Upper lobe of right lung (tissue), 1 donor: ENCODE data around the gene NR4A2. TPM values are rescaled to one million over a fixed set of nuclear protein-coding genes. Genes with fewer than 3 reads are reported as not detected.
A peak's percentile ranks its signal among the peaks of the same experiment; 100 is the strongest.

ENCODE experiments used
- ATAC-seq: fragments of 200-7000 bp; cut with Tn5 transposase; one replicate; pipeline ENCODE4 v1.9.1; 2020; ENCODE audit warnings: mild to moderate bottlenecking, moderate library complexity
- DNase-seq: peaks from one replicate; pipeline ENCODE4 v3.0.0-alpha.2; 2020
- H3K27ac ChIP-seq: fragments of 200-600 bp; one replicate; pipeline ENCODE4 v1.8.0; 2022
- H3K27me3 ChIP-seq: fragments of 200-600 bp; one replicate; pipeline ENCODE4 v1.8.0; 2022; ENCODE audit warnings: mild to moderate bottlenecking
- H3K36me3 ChIP-seq: fragments of 200-600 bp; one replicate; pipeline ENCODE4 v1.8.0; 2022
- H3K4me1 ChIP-seq: fragments of 200-600 bp; one replicate; pipeline ENCODE4 v1.8.0; 2022
- H3K4me3 ChIP-seq: fragments of 200-600 bp; one replicate; pipeline ENCODE4 v1.8.0; 2022; ENCODE audit warnings: mild to moderate bottlenecking
- H3K9me3 ChIP-seq: fragments of 200-600 bp; one replicate; pipeline ENCODE4 v1.8.0; 2022
- intact Hi-C: fragments of 100-400 bp; cut with DNase I; formaldehyde crosslinking; loops from one replicate; pipeline ENCODE4 v1.11.0; 2022
- total RNA-seq: library from RNA; stranded (reverse); fragmentation: NEBNext Ultra II Directional; extraction: Animal tissue kit (Norgen Biotek cat#: 25700); gene quantifications from one replicate; pipeline ENCODE4 v1.2.1, GENCODE V29; 2021
- TF ChIP-seq, protein P1 (sequence below): fragments of 200-600 bp; IDR thresholded peaks from one replicate; pipeline ENCODE4 v1.8.0; 2022; ENCODE audit warnings: antibody characterized with exemption
- donor health status: DM: no; HTN: yes; CAD: no; lungs with severe emphysema.

NR4A2 gene
- total RNA-seq, 1 donor from 2014 or later: 3.5 TPM

GRCh38 chr2:156333951-156334495 is 1.5 kb upstream of the NR4A2 start:
- DNase-seq: peak; percentile 88
- TF ChIP-seq, protein P1, sequence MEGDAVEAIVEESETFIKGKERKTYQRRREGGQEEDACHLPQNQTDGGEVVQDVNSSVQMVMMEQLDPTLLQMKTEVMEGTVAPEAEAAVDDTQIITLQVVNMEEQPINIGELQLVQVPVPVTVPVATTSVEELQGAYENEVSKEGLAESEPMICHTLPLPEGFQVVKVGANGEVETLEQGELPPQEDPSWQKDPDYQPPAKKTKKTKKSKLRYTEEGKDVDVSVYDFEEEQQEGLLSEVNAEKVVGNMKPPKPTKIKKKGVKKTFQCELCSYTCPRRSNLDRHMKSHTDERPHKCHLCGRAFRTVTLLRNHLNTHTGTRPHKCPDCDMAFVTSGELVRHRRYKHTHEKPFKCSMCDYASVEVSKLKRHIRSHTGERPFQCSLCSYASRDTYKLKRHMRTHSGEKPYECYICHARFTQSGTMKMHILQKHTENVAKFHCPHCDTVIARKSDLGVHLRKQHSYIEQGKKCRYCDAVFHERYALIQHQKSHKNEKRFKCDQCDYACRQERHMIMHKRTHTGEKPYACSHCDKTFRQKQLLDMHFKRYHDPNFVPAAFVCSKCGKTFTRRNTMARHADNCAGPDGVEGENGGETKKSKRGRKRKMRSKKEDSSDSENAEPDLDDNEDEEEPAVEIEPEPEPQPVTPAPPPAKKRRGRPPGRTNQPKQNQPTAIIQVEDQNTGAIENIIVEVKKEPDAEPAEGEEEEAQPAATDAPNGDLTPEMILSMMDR: no peak
- Histone ChIP-seq H3K9me3 (no peaks in the 10 kb centered on the region), H3K36me3 (no peaks in the 10 kb centered on the region), H3K27ac (peak overlapping the region; percentile 99), H3K4me1 (peaks cover 21% of the 10 kb centered on the region), H3K4me3 (peak overlapping the region; percentile 83), H3K27me3 (peaks cover 5% of the 10 kb centered on the region)
- peak; percentile 50 for ATAC-seq
- intact Hi-C loops: no loop called here

- TF ChIP-seq, protein P1: no peak
- intact Hi-C loops: no loop called here
- ATAC-seq: peak; percentile 38
- no peak for DNase-seq
- peaks cover 17% of the 10 kb centered on the region for H3K4me1 ChIP-seq
- no peaks in the 10 kb centered on the region for H3K9me3 ChIP-seq
- peak overlapping the region; percentile 99 for H3K27ac ChIP-seq
- H3K27me3 ChIP-seq: peaks cover 8% of the 10 kb centered on the region
- H3K4me3 ChIP-seq: peak overlapping the region; percentile 83
- no peaks in the 10 kb centered on the region for H3K36me3 ChIP-seq
These were observed 891 bp upstream of the NR4A2 start for GRCh38 chr2:156333274-156333950.

DNA sequence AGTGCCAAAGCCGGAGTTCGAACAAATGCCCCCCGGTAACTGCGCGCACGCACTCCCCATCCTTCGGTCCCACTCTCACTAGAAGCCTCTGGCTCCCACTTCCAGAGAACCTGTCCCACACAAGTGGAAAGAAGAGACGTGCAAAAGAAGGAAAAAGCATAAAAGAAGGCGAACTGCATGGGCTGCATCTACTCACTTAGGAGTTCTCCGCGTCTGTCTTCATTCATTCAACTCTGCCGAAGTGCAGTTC is 312 bp downstream of the NR4A2 start:
- DNase-seq (peak; percentile 68), ATAC-seq (no peak)
- H3K9me3 ChIP-seq: no peaks in the 10 kb centered on the region
- peaks cover 15% of the 10 kb centered on the region for H3K4me1 ChIP-seq
- TF ChIP-seq, protein P1: no peak
- peak overlapping the region; percentile 83 for H3K4me3 ChIP-seq
- H3K36me3 ChIP-seq: no peaks in the 10 kb centered on the region
- peak overlapping the region; percentile 99 for H3K27ac ChIP-seq
- H3K27me3 ChIP-seq: peaks cover 8% of the 10 kb centered on the region
- intact Hi-C loops: no loop called here

DNA sequence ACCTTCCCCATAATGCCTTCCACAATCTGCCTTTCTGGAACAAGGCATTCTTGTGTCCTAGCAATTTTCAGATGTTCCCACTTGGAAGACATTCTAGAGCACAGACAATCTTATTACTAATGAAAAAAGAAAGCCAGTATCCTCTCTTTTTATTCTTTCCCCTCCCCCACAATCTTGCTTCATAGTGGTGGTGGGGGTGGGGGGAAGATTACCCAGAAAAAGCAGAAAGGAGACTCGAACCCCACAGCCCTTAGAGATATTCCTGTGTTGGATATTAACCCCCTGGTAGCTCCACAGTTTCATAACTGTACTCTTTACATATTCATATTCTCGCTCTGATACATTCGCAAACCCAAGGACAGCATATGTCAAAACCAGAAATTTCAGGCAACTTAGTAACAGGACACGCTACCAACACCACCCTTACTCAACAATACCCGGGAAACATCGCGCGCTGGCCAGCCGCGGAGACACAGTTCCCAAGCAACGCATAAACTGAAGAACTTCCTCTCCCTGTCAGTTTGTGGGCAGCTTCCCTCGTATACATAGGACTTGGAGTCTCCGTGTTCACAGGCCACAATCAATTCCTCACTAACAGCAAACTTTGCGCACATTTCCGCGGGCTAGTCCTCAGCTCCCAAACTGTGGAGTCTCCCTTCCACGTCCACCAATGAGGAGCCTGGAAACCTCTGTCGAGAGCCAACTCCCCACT is 793 bp downstream of the NR4A2 start:
- intact Hi-C loops: no loop called here
- DNase-seq (peak; percentile 88), ATAC-seq (peak; percentile 43)
- Histone ChIP-seq H3K9me3 (no peaks in the 10 kb centered on the region), H3K4me1 (peaks cover 15% of the 10 kb centered on the region), H3K27me3 (peaks cover 8% of the 10 kb centered on the region), H3K36me3 (no peaks in the 10 kb centered on the region), H3K4me3 (peak overlapping the region; percentile 83), H3K27ac (peak overlapping the region; percentile 99)
- TF ChIP-seq, protein P1: no peak

DNA sequence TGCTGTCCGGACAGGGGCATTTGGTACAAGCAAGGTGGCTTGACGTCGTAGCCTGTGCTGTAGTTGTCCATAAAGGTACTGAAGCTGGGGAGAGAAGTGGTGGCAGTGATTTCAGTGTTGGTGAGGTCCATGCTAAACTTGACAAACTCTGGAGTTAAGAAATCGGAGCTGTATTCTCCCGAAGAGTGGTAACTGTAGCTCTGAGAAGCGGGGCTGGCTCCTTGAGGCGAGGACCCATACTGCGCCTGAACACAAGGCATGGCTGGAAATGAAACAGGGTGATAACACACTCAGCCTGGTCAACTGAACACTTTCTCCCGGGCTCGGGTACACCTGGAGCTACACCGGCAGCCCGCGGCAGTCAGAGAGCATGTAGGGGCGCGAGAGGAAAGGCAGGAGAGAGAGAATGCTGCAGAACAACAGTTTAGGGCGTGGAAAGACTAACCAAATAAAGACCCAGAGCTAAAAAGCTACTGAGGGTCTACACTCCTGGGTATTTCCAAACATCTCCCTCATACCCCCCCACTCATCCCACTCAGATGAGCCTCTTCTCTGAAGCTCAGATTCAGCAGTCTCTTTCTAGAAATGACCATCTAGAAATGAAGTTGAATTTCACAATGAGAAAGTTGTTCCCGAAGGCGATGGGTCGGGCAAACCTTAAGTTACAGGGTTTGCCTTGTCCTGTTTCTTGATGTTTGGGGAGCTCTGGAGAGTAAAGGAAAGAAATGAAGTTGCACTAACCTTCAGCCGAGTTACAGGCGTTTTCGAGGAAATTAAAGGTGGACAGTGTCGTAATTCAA is 2.4 kb downstream of the NR4A2 start:
- TF ChIP-seq, protein P1: no peak
- H3K9me3 ChIP-seq: no peaks in the 10 kb centered on the region
- no peak overlapping the region for H3K4me3 ChIP-seq
- H3K27ac ChIP-seq: no peak overlapping the region
- DNase-seq (no peak), ATAC-seq (no peak)
- peaks cover 6% of the 10 kb centered on the region for H3K36me3 ChIP-seq
- peaks cover 11% of the 10 kb centered on the region for H3K4me1 ChIP-seq
- intact Hi-C loops: no loop called here
- H3K27me3 ChIP-seq: peaks cover 8% of the 10 kb centered on the region
